PC-3 (cell line): Measurements from ENCODE around the gene DPP7. TPM values are rescaled to one million over a fixed set of nuclear protein-coding genes. Genes with fewer than 3 reads are reported as not detected.

Experiments
- ATAC-seq: fragments of 200-7000 bp; cut with Tn5 transposase; 2 replicates; pipeline ENCODE4 v1.9.1; 2020; ENCODE audit warnings: mild to moderate bottlenecking, moderate library complexity
- BruUV-seq: library from RNA; stranded (reverse); fragments of 400-500 nt; replicated peaks from 2 replicates; lab custom pipeline; 2021; lab: Mats Ljungman, UMichigan
- CTCF ChIA-PET: fragments of 300-600 bp; sonication (Branson Sonifier 250); formaldehyde crosslinking; loops from one replicate; lab custom pipeline; 2022; ENCODE audit warnings: antibody characterized with exemption; lab: Charles Lee
- POLR2A ChIA-PET: fragments of 300-600 bp; sonication (Branson Sonifier 250); formaldehyde crosslinking; loops from one replicate; lab custom pipeline; 2022; ENCODE audit warnings: antibody characterized with exemption; ENCODE audit not compliant: unreplicated experiment; lab: Charles Lee
- DNase-seq: peaks from one replicate; pipeline ENCODE4 v3.0.0-alpha.2; 2015
- H2AFZ ChIP-seq: fragments of 300-600 bp; sonication (generic); 2 replicates; pipeline ENCODE4 v1.6.0; 2016; ENCODE audit warnings: antibody characterized with exemption, low read length
- H3F3A ChIP-seq: fragments of 300-600 bp; sonication (generic); one replicate; pipeline ENCODE4 v1.6.0; 2017; ENCODE audit warnings: antibody characterized with exemption, low read length, control low read depth, mild to moderate bottlenecking; ENCODE audit not compliant: unreplicated experiment
- H3K27ac ChIP-seq: fragments of 300-600 bp; sonication (generic); 2 replicates; pipeline ENCODE4 v1.5.1; 2016; ENCODE audit warnings: mild to moderate bottlenecking, low read length
- H3K27me3 ChIP-seq: fragments of 300-600 bp; sonication (generic); 2 replicates; pipeline ENCODE4 v1.6.1; 2016; ENCODE audit warnings: low read length, mixed read lengths
- H3K36me3 ChIP-seq: fragments of 300-600 bp; sonication (generic); 2 replicates; pipeline ENCODE4 v1.6.1; 2016; ENCODE audit warnings: low read depth, mixed run types, low read length, mixed read lengths
- H3K4me1 ChIP-seq: fragments of 300-600 bp; sonication (generic); 2 replicates; pipeline ENCODE4 v1.5.1; 2016; ENCODE audit warnings: low read length; ENCODE audit not compliant: insufficient read depth
- H3K4me2 ChIP-seq: fragments of 300-600 bp; sonication (generic); 2 replicates; pipeline ENCODE4 v1.6.0; 2016; ENCODE audit warnings: low read length
- H3K4me3 ChIP-seq: fragments of 300-600 bp; sonication (generic); 2 replicates; pipeline ENCODE4 v1.5.1; 2016; ENCODE audit warnings: mild to moderate bottlenecking, low read length, mixed read lengths
- H3K79me2 ChIP-seq: fragments of 300-600 bp; sonication (generic); 2 replicates; pipeline ENCODE4 v1.6.1; 2017; ENCODE audit warnings: low read length, mixed read lengths
- H3K9ac ChIP-seq: fragments of 300-600 bp; sonication (generic); 2 replicates; pipeline ENCODE4 v1.6.0; 2016; ENCODE audit warnings: mild to moderate bottlenecking, low read length
- H3K9me2 ChIP-seq: fragments of 300-600 bp; sonication (generic); replicated peaks from 2 replicates; pipeline ENCODE4 v1.6.1; 2016; ENCODE audit warnings: mixed run types, low read length, mixed read lengths
- H3K9me3 ChIP-seq: fragments of 300-600 bp; sonication (generic); 2 replicates; pipeline ENCODE4 v1.6.1; 2016; ENCODE audit warnings: low read length, mixed read lengths
- H4K20me1 ChIP-seq: fragments of 300-600 bp; sonication (generic); 2 replicates; pipeline ENCODE4 v1.6.1; 2016; ENCODE audit warnings: low read length, mixed read lengths
- EZH2 ChIP-seq: fragments of 300-600 bp; sonication (generic); IDR thresholded peaks from one replicate; pipeline ENCODE4 v1.6.1; 2017; ENCODE audit warnings: antibody characterized with exemption, mild to moderate bottlenecking, low read length; ENCODE audit not compliant: unreplicated experiment
- EZH2phosphoT487 ChIP-seq: fragments of 300-600 bp; sonication (generic); IDR thresholded peaks from 2 replicates; pipeline ENCODE4 v1.6.1; 2018; ENCODE audit warnings: mild to moderate bottlenecking, antibody characterized with exemption, low read length, borderline replicate concordance
- intact Hi-C: fragments of 100-400 bp; cut with micrococcal nuclease; formaldehyde crosslinking; loops from 2 replicates; pipeline ENCODE4 v1.9.0; 2023
- total RNA-seq: library from RNA; depleted of rRNA; stranded (reverse); fragments of >200 nt; gene quantifications from 2 replicates; pipeline ENCODE4 v1.2.3, GENCODE V29; 2014
- TF ChIP-seq, protein P1 (sequence below): fragments of 300-600 bp; sonication (generic); conservative IDR thresholded peaks from 2 replicates; pipeline ENCODE4 v1.5.1; 2017; ENCODE audit warnings: antibody characterized with exemption, low read depth, mild to moderate bottlenecking, low read length

Gene DPP7
- total RNA-seq, 1 experiment from 2014 or later, result 103 TPM

DNA sequence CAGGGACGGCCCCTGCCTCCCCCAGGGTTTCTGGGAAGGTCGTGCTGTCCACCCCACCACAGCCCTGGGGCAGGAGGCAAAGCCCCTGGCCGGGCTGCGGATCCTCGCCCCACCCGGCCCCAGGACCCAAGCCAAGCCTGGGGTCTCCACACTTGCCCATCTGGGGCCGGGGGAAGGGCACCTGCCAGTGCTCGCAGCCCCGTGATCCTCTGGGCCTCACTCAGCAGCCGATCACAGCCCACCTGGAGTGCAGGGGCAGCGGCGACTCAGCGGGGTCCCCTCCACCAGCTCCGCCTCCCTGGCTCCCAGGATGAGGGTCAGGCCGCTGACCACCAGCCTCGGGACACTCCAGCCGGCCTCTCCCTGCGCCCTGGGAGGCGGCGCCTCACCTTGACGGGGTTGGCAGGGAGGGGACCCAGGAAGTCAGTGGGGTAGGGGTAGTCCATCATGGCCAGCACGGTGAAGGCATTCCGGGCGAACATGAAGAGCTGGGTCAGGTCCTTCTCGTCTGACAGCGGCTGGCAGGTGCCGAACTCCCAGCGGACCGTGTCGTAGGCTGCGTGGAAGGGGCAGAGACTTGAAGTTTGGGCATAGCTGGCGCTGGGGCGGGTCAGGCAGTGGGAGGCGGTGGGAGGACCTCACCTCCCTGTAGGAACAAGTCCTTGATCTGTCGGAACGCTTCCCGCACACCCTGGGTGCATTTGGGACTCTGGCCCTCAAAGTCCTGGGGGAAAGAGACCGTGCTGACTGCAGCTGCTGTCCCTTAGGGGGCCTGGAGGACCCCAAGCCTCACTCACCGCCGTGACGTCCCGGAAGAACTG is 1.8 kb downstream of the DPP7 start:
- DNase-seq (no peak), ATAC-seq (no peak)
- BruUV-seq, result TSS peak; percentile 19
- Histone ChIP-seq H3K9me3 (no peaks in the 10 kb centered on the region), H3F3A (no peaks in the 10 kb centered on the region), H4K20me1 (no peaks in the 10 kb centered on the region), H3K9me2 (no peaks in the 10 kb centered on the region), H3K36me3 (no peaks in the 10 kb centered on the region), H2AFZ (no peak overlapping the region), H3K4me1 (0 out of 2 replicates have a peak, but pooled peaks cover 5% of the 10 kb centered on the region), H3K9ac (no peak overlapping the region), H3K79me2 (no peaks in the 10 kb centered on the region), H3K27me3 (no peaks in the 10 kb centered on the region), H3K4me2 (no peak overlapping the region), H3K27ac (no peak overlapping the region), H3K4me3 (no peak overlapping the region)
- ChIA-PET CTCF (no interaction called here), POLR2A (no interaction called here)
- intact Hi-C loops, result no loop called here
- TF ChIP-seq EZH2 (no peak), EZH2phosphoT487 (no peak)
- TF ChIP-seq, protein P1, sequence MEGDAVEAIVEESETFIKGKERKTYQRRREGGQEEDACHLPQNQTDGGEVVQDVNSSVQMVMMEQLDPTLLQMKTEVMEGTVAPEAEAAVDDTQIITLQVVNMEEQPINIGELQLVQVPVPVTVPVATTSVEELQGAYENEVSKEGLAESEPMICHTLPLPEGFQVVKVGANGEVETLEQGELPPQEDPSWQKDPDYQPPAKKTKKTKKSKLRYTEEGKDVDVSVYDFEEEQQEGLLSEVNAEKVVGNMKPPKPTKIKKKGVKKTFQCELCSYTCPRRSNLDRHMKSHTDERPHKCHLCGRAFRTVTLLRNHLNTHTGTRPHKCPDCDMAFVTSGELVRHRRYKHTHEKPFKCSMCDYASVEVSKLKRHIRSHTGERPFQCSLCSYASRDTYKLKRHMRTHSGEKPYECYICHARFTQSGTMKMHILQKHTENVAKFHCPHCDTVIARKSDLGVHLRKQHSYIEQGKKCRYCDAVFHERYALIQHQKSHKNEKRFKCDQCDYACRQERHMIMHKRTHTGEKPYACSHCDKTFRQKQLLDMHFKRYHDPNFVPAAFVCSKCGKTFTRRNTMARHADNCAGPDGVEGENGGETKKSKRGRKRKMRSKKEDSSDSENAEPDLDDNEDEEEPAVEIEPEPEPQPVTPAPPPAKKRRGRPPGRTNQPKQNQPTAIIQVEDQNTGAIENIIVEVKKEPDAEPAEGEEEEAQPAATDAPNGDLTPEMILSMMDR, result no peak

DNA sequence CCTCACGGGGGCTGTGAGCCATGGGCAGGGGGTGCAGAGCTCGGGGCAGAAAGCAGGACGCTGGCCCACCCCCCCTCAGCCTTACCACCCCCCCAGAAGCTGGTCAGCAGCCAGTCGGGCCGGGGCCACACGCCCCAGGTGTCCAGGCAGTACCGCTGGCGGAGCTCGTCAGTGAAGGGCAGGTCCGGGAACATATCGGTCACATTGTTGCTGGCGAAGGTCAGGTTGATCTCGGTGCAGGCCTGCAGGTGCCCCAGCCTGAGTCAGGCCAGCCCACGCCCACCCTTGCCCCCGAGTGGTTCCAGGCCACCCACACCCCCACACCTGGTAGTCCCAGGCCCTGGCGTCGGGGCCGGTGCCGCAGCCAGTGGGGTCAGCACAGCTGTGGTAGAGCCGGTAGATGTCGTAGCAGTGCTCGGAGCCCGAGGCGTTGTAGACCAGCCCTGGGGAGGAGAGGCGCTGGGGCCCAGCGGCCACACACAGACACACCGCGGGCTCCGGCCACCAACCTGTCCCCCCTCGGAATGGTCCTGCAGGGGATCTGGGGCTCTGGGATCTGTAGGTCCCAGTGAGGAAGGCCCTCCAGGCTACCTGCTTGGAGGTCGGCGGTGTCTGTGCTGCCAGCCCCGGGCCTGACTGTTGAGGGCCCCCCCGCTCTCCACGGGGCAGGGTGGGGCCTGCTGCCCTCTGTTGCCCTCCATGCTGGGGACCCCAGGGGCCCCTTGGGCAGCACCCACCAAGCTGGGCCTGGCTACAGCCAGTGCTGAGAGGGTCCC is 2.6 kb downstream of the DPP7 start:
- intact Hi-C loops, result no loop called here
- TF ChIP-seq EZH2phosphoT487 (no peak), EZH2 (no peak)
- TF ChIP-seq, protein P1, result no peak
- Histone ChIP-seq H3K9me2 (no peaks in the 10 kb centered on the region), H3K79me2 (no peaks in the 10 kb centered on the region), H3K4me2 (no peak overlapping the region), H3K36me3 (no peaks in the 10 kb centered on the region), H3K27me3 (no peaks in the 10 kb centered on the region), H4K20me1 (no peaks in the 10 kb centered on the region), H3K4me3 (no peak overlapping the region), H3K4me1 (0 out of 2 replicates have a peak, but pooled peaks cover 5% of the 10 kb centered on the region), H3F3A (no peaks in the 10 kb centered on the region), H3K9ac (no peak overlapping the region), H3K9me3 (no peaks in the 10 kb centered on the region), H2AFZ (no peak overlapping the region), H3K27ac (no peak overlapping the region)
- BruUV-seq, result no TSS peak
- ChIA-PET POLR2A (no interaction called here), CTCF (no interaction called here)
- DNase-seq (no peak), ATAC-seq (no peak)
